ENCODE data around the gene HLA-DPB1.
"Not testable (repeated sequence)": the region's sequence is repeated elsewhere in the genome, so short reads cannot be mapped to it uniquely, and the experiment has no call there.

HLA-DPB1 gene

GRCh38 chr6:33088258-33088930 lies 12.6 kb downstream of the HLA-DPB1 start:
- H3K9ac ChIP-seq (ENCODE audit: low read length) = no peak overlapping the region
- no peaks in the 10 kb centered on the region for H3K4me1 ChIP-seq (ENCODE audit: insufficient read depth, low read length)
- no peak overlapping the region for H3K4me3 ChIP-seq (ENCODE audit: low read depth in 1 of 2, low read length in 2 of 2)
- no peaks in the 10 kb centered on the region for H3K9me3 ChIP-seq (ENCODE audit: low read length)
- peaks cover 12% of the 10 kb centered on the region for H3K36me3 ChIP-seq (ENCODE audit: insufficient read depth, low read length)
- no peak overlapping the region for H3K27ac ChIP-seq (ENCODE audit: low read depth, low read length)
- H3K27me3 ChIP-seq (ENCODE audit: control insufficient read depth in 1 of 2, insufficient read depth in 2 of 2, low read length in 2 of 2) = peaks cover 0 to 6% of the 10 kb centered on the region in 2 donors

GRCh38 chr6:33088931-33089620 lies 13.3 kb downstream of the HLA-DPB1 start:
- Histone ChIP-seq H3K4me1 (ENCODE audit: insufficient read depth, low read length) (no peaks in the 10 kb centered on the region), H3K9me3 (ENCODE audit: low read length) (no peaks in the 10 kb centered on the region), H3K27me3 (ENCODE audit: control insufficient read depth in 1 of 2, insufficient read depth in 2 of 2, low read length in 2 of 2) (peaks cover 0 to 6% of the 10 kb centered on the region in 2 donors), H3K36me3 (ENCODE audit: insufficient read depth, low read length) (peaks cover 12% of the 10 kb centered on the region), H3K4me3 (ENCODE audit: low read depth in 1 of 2, low read length in 2 of 2) (no peak overlapping the region), H3K9ac (ENCODE audit: low read length) (no peak overlapping the region), H3K27ac (ENCODE audit: low read depth, low read length) (no peak overlapping the region)

- H3K4me1 ChIP-seq (ENCODE audit: insufficient read depth, low read length) = no peaks in the 10 kb centered on the region
- peaks cover 0 to 6% of the 10 kb centered on the region in 2 donors for H3K27me3 ChIP-seq (ENCODE audit: control insufficient read depth in 1 of 2, insufficient read depth in 2 of 2, low read length in 2 of 2)
- no peaks in the 10 kb centered on the region for H3K36me3 ChIP-seq (ENCODE audit: insufficient read depth, low read length)
- H3K4me3 ChIP-seq (ENCODE audit: low read depth in 1 of 2, low read length in 2 of 2) = no peak overlapping the region
- no peak overlapping the region for H3K9ac ChIP-seq (ENCODE audit: low read length)
- no peak overlapping the region for H3K27ac ChIP-seq (ENCODE audit: low read depth, low read length)
- H3K9me3 ChIP-seq (ENCODE audit: low read length) = no peaks in the 10 kb centered on the region
These were observed 16.2 kb downstream of the HLA-DPB1 start for GRCh38 chr6:33091957-33092356.

DNA sequence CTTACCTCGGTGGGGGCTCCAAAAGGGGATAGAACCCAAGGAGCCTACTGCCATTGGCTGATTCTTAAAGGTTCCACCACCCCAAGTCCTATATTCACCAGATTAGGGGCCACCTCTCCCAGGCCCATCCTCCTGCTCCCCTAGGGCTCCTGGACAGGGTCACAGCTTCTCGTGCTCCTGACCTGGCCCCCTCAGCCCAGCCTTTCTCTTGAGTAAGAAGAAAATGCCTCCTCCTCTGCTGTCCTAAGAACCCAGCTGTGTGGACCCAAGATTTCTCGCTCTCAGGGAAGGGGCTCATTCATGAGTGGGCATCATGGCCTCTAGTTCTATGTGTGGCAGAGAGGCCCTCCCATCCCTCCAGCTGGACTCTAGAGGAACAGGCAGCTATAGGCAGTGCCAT lies 16.6 kb downstream of the HLA-DPB1 start:
- no peak overlapping the region for H3K4me3 ChIP-seq (ENCODE audit: low read depth in 1 of 2, low read length in 2 of 2)
- peaks cover 0 to 6% of the 10 kb centered on the region in 2 donors for H3K27me3 ChIP-seq (ENCODE audit: control insufficient read depth in 1 of 2, insufficient read depth in 2 of 2, low read length in 2 of 2)
- no peaks in the 10 kb centered on the region for H3K9me3 ChIP-seq (ENCODE audit: low read length)
- no peaks in the 10 kb centered on the region for H3K4me1 ChIP-seq (ENCODE audit: insufficient read depth, low read length)
- no peak overlapping the region for H3K9ac ChIP-seq (ENCODE audit: low read length)
- H3K27ac ChIP-seq (ENCODE audit: low read depth, low read length) = no peak overlapping the region
- H3K36me3 ChIP-seq (ENCODE audit: insufficient read depth, low read length) = no peaks in the 10 kb centered on the region

DNA sequence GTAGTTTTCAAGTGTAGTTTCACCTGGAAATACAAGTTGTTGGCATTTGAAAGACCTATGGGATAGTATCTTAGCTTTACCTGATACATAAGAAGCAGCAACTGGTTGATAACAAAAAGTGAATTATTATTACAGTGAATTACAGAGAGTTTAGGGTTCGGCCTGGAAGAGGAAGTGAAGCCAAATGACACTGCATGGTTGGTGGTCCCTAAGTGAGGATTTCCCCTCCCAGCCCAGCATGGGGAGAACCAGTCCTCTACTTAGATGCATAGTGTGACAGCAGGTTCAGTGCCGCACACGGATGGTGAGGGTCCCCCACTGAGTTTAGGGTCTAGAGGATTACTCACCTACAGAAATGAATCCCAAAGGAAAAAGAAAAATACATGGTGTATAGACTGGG lies 18.1 kb downstream of the HLA-DPB1 start:
- no peaks in the 10 kb centered on the region for H3K9me3 ChIP-seq (ENCODE audit: low read length)
- no peak overlapping the region for H3K4me3 ChIP-seq (ENCODE audit: low read depth in 1 of 2, low read length in 2 of 2)
- H3K27me3 ChIP-seq (ENCODE audit: control insufficient read depth in 1 of 2, insufficient read depth in 2 of 2, low read length in 2 of 2) = peaks cover 0 to 6% of the 10 kb centered on the region in 2 donors
- no peaks in the 10 kb centered on the region for H3K36me3 ChIP-seq (ENCODE audit: insufficient read depth, low read length)
- no peaks in the 10 kb centered on the region for H3K4me1 ChIP-seq (ENCODE audit: insufficient read depth, low read length)
- H3K9ac ChIP-seq (ENCODE audit: low read length) = no peak overlapping the region
- H3K27ac ChIP-seq (ENCODE audit: low read depth, low read length) = no peak overlapping the region

DNA sequence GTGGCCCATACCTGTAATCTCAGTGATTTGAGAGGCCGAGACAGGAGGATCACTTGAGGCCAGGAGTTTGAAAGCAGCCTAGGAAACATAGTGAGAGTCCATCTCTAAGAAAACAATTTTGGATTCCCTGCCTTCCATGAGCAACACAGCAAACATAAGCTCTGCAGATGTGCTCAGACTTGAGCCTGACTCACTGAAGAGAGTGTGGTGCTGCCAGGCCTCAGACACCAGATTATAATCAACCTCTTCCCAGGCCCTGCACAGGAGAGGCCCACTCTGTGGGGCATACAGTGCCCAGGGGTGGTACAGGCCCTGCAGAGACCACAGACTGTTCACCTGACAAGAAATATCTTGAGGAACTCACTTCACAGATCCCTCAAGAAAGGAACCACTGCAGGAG lies 19.9 kb downstream of the HLA-DPB1 start:
- Histone ChIP-seq H3K4me1 (ENCODE audit: insufficient read depth, low read length) (no peaks in the 10 kb centered on the region), H3K27ac (ENCODE audit: low read depth, low read length) (no peak overlapping the region), H3K9me3 (ENCODE audit: low read length) (no peaks in the 10 kb centered on the region), H3K4me3 (ENCODE audit: low read depth in 1 of 2, low read length in 2 of 2) (no peak overlapping the region), H3K9ac (ENCODE audit: low read length) (no peak overlapping the region), H3K36me3 (ENCODE audit: insufficient read depth, low read length) (no peaks in the 10 kb centered on the region), H3K27me3 (ENCODE audit: control insufficient read depth in 1 of 2, insufficient read depth in 2 of 2, low read length in 2 of 2) (peaks cover 0 to 6% of the 10 kb centered on the region in 2 donors)

DNA sequence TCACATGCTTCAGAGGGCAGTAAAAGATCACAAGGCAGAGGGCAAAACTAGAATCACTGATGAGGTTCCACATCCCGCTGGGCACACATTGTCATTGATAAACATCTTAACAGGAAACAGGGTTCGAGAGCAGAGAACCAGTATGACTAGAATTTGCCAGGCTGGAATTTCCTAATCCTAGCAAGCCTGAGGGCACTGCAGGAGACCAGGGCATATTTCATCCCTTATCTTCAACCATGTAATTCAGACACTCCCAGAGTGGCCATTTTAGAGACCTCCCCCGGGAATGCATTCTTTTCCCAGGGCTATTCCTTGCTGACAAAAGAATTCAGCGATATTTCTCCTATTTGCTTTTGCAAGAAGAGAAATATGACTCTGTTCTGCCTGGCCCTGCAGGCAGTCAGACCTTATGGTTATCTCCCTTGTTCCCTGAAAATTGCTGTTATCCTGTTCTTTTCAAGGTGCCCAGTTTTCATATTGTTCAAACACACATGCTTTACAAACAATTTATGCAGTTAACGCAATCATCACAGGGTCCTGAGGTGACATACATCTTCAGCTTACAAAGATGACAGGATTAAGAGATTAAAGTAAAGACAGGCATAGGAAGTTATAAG lies 25.4 kb downstream of the HLA-DPB1 start:
- H3K27ac ChIP-seq (ENCODE audit: low read depth, low read length); H3K9ac ChIP-seq (ENCODE audit: low read length); H3K36me3 ChIP-seq (ENCODE audit: insufficient read depth, low read length); H3K4me1 ChIP-seq (ENCODE audit: insufficient read depth, low read length); H3K4me3 ChIP-seq (ENCODE audit: low read depth in 1 of 2, low read length in 2 of 2); H3K27me3 ChIP-seq (ENCODE audit: control insufficient read depth in 1 of 2, insufficient read depth in 2 of 2, low read length in 2 of 2); H3K9me3 ChIP-seq (ENCODE audit: low read length): not testable (repeated sequence)

GRCh38 chr6:33103776-33104175 lies 28.0 kb downstream of the HLA-DPB1 start:
- Histone ChIP-seq H3K27ac (ENCODE audit: low read depth, low read length) (no peak overlapping the region), H3K36me3 (ENCODE audit: insufficient read depth, low read length) (no peaks in the 10 kb centered on the region), H3K9me3 (ENCODE audit: low read length) (no peaks in the 10 kb centered on the region), H3K4me3 (ENCODE audit: low read depth in 1 of 2, low read length in 2 of 2) (no peak overlapping the region), H3K4me1 (ENCODE audit: insufficient read depth, low read length) (no peaks in the 10 kb centered on the region), H3K9ac (ENCODE audit: low read length) (no peak overlapping the region), H3K27me3 (ENCODE audit: control insufficient read depth in 1 of 2, insufficient read depth in 2 of 2, low read length in 2 of 2) (no peaks in the 10 kb centered on the region)

DNA sequence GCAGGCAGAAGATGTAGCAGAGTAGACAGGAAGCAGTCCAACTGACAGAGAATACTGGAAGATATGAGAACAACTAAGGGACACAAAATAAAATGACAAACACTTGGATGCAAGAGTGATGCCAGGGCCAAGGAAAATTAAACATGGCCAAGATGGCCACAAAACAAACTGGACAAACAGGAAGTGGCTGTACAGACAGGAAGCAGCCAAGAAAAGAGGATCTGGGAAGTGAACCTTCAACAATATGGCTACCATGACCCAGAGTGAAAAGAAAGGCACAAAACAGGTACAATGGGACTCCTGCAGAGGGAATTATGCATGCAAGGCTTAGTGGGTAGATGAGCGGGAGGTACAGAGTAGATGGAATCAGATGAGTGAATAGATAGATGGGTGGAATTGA lies 29.1 kb downstream of the HLA-DPB1 start:
- Histone ChIP-seq H3K27ac (ENCODE audit: low read depth, low read length) (no peak overlapping the region), H3K4me1 (ENCODE audit: insufficient read depth, low read length) (no peaks in the 10 kb centered on the region), H3K27me3 (ENCODE audit: control insufficient read depth in 1 of 2, insufficient read depth in 2 of 2, low read length in 2 of 2) (no peaks in the 10 kb centered on the region), H3K4me3 (ENCODE audit: low read depth in 1 of 2, low read length in 2 of 2) (no peak overlapping the region), H3K9ac (ENCODE audit: low read length) (no peak overlapping the region), H3K9me3 (ENCODE audit: low read length) (no peaks in the 10 kb centered on the region), H3K36me3 (ENCODE audit: insufficient read depth, low read length) (no peaks in the 10 kb centered on the region)

- Histone ChIP-seq H3K36me3 (ENCODE audit: insufficient read depth, low read length) (no peaks in the 10 kb centered on the region), H3K4me3 (ENCODE audit: low read depth in 1 of 2, low read length in 2 of 2) (no peak overlapping the region), H3K27ac (ENCODE audit: low read depth, low read length) (no peak overlapping the region), H3K9ac (ENCODE audit: low read length) (no peak overlapping the region), H3K27me3 (ENCODE audit: control insufficient read depth in 1 of 2, insufficient read depth in 2 of 2, low read length in 2 of 2) (no peaks in the 10 kb centered on the region), H3K4me1 (ENCODE audit: insufficient read depth, low read length) (no peaks in the 10 kb centered on the region), H3K9me3 (ENCODE audit: low read length) (no peaks in the 10 kb centered on the region)
These were observed 29.6 kb downstream of the HLA-DPB1 start for GRCh38 chr6:33105386-33105785.

DNA sequence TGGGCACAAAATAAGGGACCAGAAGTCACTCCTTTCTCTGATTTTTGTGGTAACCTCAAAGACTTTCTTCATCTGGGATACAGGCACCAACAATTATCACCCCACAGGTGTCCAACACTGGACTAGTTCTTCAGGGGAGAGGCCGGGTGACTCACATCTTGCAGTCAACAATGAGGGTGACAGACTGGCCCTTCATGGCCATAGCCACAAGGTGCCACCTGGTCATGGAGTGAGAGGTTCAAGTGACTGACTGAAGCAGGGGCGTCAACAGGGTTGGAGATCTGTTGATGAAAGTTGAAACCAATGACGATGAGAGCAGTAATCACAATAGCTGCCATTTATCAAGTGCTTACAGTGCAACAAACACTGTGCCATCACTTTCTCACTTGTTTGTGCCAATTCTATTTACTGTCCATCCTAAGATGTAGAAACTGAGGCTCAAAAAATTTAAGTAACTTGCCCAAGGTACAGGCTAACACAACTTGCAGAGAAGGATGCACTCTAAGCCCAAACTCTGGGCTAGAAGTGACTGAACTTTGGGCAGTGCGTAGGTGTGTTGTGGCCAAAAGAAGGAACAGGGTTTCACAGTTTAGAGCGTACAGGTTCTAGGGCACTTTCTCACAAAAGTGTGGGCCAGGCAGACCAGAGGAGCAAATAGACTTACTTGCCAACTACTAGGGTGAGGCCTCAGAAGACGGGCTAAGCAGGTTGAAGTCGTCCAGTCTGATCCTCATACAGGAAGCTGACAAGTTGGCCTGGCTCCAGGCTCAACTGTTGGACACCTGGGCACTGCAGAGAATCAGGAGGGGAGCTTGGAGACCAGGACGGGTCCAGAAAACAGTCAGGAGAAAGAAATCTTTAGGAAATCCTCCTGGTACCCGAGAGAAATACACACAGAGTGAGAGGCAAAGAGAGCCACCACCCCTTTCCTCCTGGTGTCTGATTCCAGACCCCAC lies 30.4 kb downstream of the HLA-DPB1 start:
- no peaks in the 10 kb centered on the region for H3K9me3 ChIP-seq (ENCODE audit: low read length)
- H3K36me3 ChIP-seq (ENCODE audit: insufficient read depth, low read length) = no peaks in the 10 kb centered on the region
- H3K4me1 ChIP-seq (ENCODE audit: insufficient read depth, low read length) = no peaks in the 10 kb centered on the region
- no peak overlapping the region for H3K27ac ChIP-seq (ENCODE audit: low read depth, low read length)
- H3K27me3 ChIP-seq (ENCODE audit: control insufficient read depth in 1 of 2, insufficient read depth in 2 of 2, low read length in 2 of 2) = no peaks in the 10 kb centered on the region
- H3K9ac ChIP-seq (ENCODE audit: low read length) = no peak overlapping the region
- no peak overlapping the region for H3K4me3 ChIP-seq (ENCODE audit: low read depth in 1 of 2, low read length in 2 of 2)

Measured in muscle layer of colon (tissue), 2 donors.